MM.1S (cell line): Measurements from ENCODE around the gene NIP7.

Experiments
- CTCF ChIP-seq: fragments of 300-600 bp; sonication (generic); IDR thresholded peaks from 2 replicates; pipeline ENCODE4 v1.5.1; 2016; ENCODE audit warnings: antibody characterized with exemption, low read length, mixed read lengths
- EZH2 ChIP-seq: fragments of 300-600 bp; sonication (generic); optimal IDR thresholded peaks from 2 replicates; pipeline ENCODE3; 2017; ENCODE audit warnings: low read depth, mild to moderate bottlenecking, antibody characterized with exemption, low read length, mixed read lengths
- EZH2phosphoT487 ChIP-seq: fragments of 300-600 bp; sonication (generic); IDR thresholded peaks from 2 replicates; pipeline ENCODE4 v1.6.1; 2018; ENCODE audit warnings: antibody characterized with exemption, low read length

DNA sequence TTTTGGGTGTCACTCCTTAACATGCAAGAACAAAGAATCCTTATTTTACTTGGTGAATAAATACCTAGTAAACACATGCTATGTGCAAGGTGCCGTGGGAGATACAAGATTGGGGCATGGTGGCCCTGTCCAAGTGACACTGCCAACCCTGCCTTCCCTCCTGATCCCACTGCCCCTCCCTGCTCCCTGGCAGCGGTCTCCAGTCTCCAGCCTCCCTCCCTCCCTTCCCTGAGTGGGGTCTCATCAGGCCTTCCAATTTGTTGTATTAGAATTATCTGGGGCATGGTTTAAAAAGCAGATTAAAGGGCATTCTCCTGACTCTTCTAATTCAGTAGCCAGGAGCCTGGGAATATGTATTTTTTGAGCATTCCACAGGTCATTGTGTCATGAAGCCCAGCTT, 24.5 kb downstream of the NIP7 start:
- no peak for TF ChIP-seq CTCF
- no peak for TF ChIP-seq EZH2
- TF ChIP-seq EZH2phosphoT487: no peak
